IMR-90 (cell line): ENCODE measurements around the gene PDE6B. TPM values are rescaled to one million over a fixed set of nuclear protein-coding genes. Genes with fewer than 3 reads are reported as not detected.

Source experiments
- ATAC-seq: fragments of 200-7000 bp; cut with Tn5 transposase; 2 replicates; pipeline ENCODE4 v1.9.1; 2020; ENCODE audit warnings: low read depth, mild to moderate bottlenecking, moderate library complexity
- BruUV-seq: library from RNA; stranded (reverse); fragments of 400-500 nt; replicated peaks from 2 replicates; lab custom pipeline; 2021; lab: Mats Ljungman, UMichigan
- CTCF ChIA-PET: fragments of 300-600 bp; formaldehyde crosslinking; extraction: SDS; loops from one replicate; lab custom pipeline; 2021; ENCODE audit warnings: antibody characterized with exemption; lab: Yijun Ruan, JAX
- POLR2A ChIA-PET: fragments of 300-600 bp; sonication (Branson Sonifier 250); formaldehyde crosslinking; loops from one replicate; lab custom pipeline; 2022; ENCODE audit warnings: antibody characterized with exemption; ENCODE audit not compliant: unreplicated experiment; lab: Charles Lee
- DNase-seq: peaks from one replicate; pipeline ENCODE4 v3.0.0; 2013
- H2AFZ ChIP-seq: replicated peaks from 2 replicates; pipeline ENCODE3; 2013; ENCODE audit warnings: low read length, mild to moderate bottlenecking; ENCODE audit not compliant: poor library complexity
- H2AK5ac ChIP-seq: 2 replicates; pipeline ENCODE4 v1.6.1; 2013; ENCODE audit warnings: low read depth, low read length, inconsistent platforms
- H2AK9ac ChIP-seq: replicated peaks from 2 replicates; pipeline ENCODE3; 2013; ENCODE audit warnings: mild to moderate bottlenecking, low read depth, low read length, moderate library complexity; ENCODE audit not compliant: poor library complexity
- H2BK120ac ChIP-seq: 2 replicates; pipeline ENCODE4 v1.6.1; 2013; ENCODE audit warnings: low read depth, low read length, inconsistent platforms
- H2BK15ac ChIP-seq: 3 replicates; pipeline ENCODE4 v1.6.1; 2013; ENCODE audit warnings: low read depth, low read length, inconsistent platforms
- H2BK20ac ChIP-seq: 2 replicates; pipeline ENCODE4 v1.6.1; 2013; ENCODE audit warnings: low read depth, mild to moderate bottlenecking, inconsistent platforms, low read length, moderate library complexity
- H2BK5ac ChIP-seq: 2 replicates; pipeline ENCODE4 v1.6.1; 2013; ENCODE audit warnings: mild to moderate bottlenecking, low read depth, low read length, inconsistent platforms; ENCODE audit not compliant: poor library complexity, severe bottlenecking
- H3K14ac ChIP-seq: replicated peaks from 2 replicates; pipeline ENCODE4 v1.6.1; 2013; ENCODE audit warnings: low read depth, low read length, inconsistent platforms
- H3K18ac ChIP-seq: 2 replicates; pipeline ENCODE4 v1.6.1; 2013; ENCODE audit warnings: low read depth, low read length, control low read depth
- H3K23ac ChIP-seq: 2 replicates; pipeline ENCODE4 v1.6.1; 2013; ENCODE audit warnings: low read depth, low read length, inconsistent platforms
- H3K27ac ChIP-seq: 2 replicates; pipeline ENCODE4 v1.5.1; 2013; ENCODE audit warnings: mild to moderate bottlenecking, control low read depth, low read length; ENCODE audit not compliant: insufficient read depth
- H3K27me3 ChIP-seq: 2 replicates; pipeline ENCODE4 v1.6.1; 2013; ENCODE audit warnings: low read length; ENCODE audit not compliant: control insufficient read depth, insufficient read depth
- H3K36me3 ChIP-seq: 2 replicates; pipeline ENCODE4 v1.6.1; 2013; ENCODE audit warnings: low read length, mixed read lengths; ENCODE audit not compliant: control insufficient read depth, insufficient read depth
- H3K4ac ChIP-seq: 2 replicates; pipeline ENCODE4 v1.6.1; 2013; ENCODE audit warnings: low read depth, low read length, inconsistent platforms
- H3K4me1 ChIP-seq: 2 replicates; pipeline ENCODE4 v1.6.1; 2013; ENCODE audit warnings: low read length, mixed read lengths; ENCODE audit not compliant: control insufficient read depth, insufficient read depth
- H3K4me2 ChIP-seq: 2 replicates; pipeline ENCODE4 v1.6.1; 2013; ENCODE audit warnings: low read depth, mild to moderate bottlenecking, control low read depth, low read length, moderate library complexity
- H3K4me3 ChIP-seq: 2 replicates; pipeline ENCODE4 v1.5.1; 2013; ENCODE audit warnings: low read depth, mild to moderate bottlenecking, control low read depth, low read length, moderate library complexity; ENCODE audit not compliant: insufficient read depth
- H3K56ac ChIP-seq: 2 replicates; pipeline ENCODE4 v1.6.1; 2013; ENCODE audit warnings: low read length, inconsistent platforms; ENCODE audit not compliant: insufficient read depth; ENCODE audit errors: extremely low read depth
- H3K79me1 ChIP-seq, 2 experiments: 2 replicates each; pipeline ENCODE4 v1.6.1; 2013; ENCODE audit warnings: low read length in 2 of 2, inconsistent platforms in 1 of 2, low read depth in 1 of 2
- H3K9ac ChIP-seq: 2 replicates; pipeline ENCODE4 v1.6.1; 2013; ENCODE audit warnings: low read depth, low read length, control low read depth
- H3K9me1 ChIP-seq: 2 replicates; pipeline ENCODE4 v1.6.1; 2013; ENCODE audit warnings: low read length, inconsistent platforms; ENCODE audit not compliant: insufficient read depth
- H3K9me3 ChIP-seq: 2 replicates; pipeline ENCODE4 v1.6.1; 2013; ENCODE audit warnings: low read length; ENCODE audit not compliant: control insufficient read depth, insufficient read depth
- H4K20me1 ChIP-seq: 2 replicates; pipeline ENCODE4 v1.6.1; 2013; ENCODE audit warnings: low read length, inconsistent platforms; ENCODE audit not compliant: insufficient read depth
- H4K5ac ChIP-seq: 2 replicates; pipeline ENCODE4 v1.6.1; 2013; ENCODE audit warnings: mild to moderate bottlenecking, low read depth, low read length, control low read depth
- H4K8ac ChIP-seq, 2 experiments: 2 replicates each; pipeline ENCODE4 v1.6.1; 2013; ENCODE audit warnings: low read depth in 2 of 2, low read length in 2 of 2, control low read depth in 1 of 2, inconsistent platforms in 1 of 2
- H4K91ac ChIP-seq: 2 replicates; pipeline ENCODE4 v1.6.1; 2013; ENCODE audit warnings: low read depth, low read length, inconsistent platforms; ENCODE audit not compliant: insufficient read depth
- BHLHE40 ChIP-seq: fragments of 150-350 bp; IDR thresholded peaks from 2 replicates; pipeline ENCODE4 v1.6.1; 2016; ENCODE audit warnings: mild to moderate bottlenecking, low read depth, low read length
- CEBPB ChIP-seq: IDR thresholded peaks from 2 replicates; pipeline ENCODE4 v1.6.1; 2012; ENCODE audit warnings: low read depth, low read length, improper control_type of control experiment
- CHD1 ChIP-seq: IDR thresholded peaks from 2 replicates; pipeline ENCODE4 v1.6.1; 2012; ENCODE audit warnings: low read depth, low read length, improper control_type of control experiment
- FOS ChIP-seq: fragments of 150-350 bp; IDR thresholded peaks from 2 replicates; pipeline ENCODE4 v1.6.1; 2016; ENCODE audit warnings: low read depth, low read length
- MAFK ChIP-seq: IDR thresholded peaks from 2 replicates; pipeline ENCODE4 v1.6.1; 2012; ENCODE audit warnings: low read depth, low read length, improper control_type of control experiment
- MAZ ChIP-seq: IDR thresholded peaks from 2 replicates; pipeline ENCODE4 v1.6.1; 2012; ENCODE audit warnings: low read depth, mild to moderate bottlenecking, low read length, improper control_type of control experiment, moderate library complexity, borderline replicate concordance
- MXI1 ChIP-seq: IDR thresholded peaks from 2 replicates; pipeline ENCODE4 v1.6.1; 2012; ENCODE audit warnings: low read depth, mild to moderate bottlenecking, low read length, moderate library complexity, borderline replicate concordance
- NFE2L2 ChIP-seq: fragments of 150-350 bp; IDR thresholded peaks from 2 replicates; pipeline ENCODE4 v1.6.1; 2016; ENCODE audit warnings: low read depth, mild to moderate bottlenecking, low read length
- POLR2A ChIP-seq: IDR thresholded peaks from 2 replicates; pipeline ENCODE4 v1.6.1; 2012; ENCODE audit warnings: mild to moderate bottlenecking, low read depth, low read length
- RAD21 ChIP-seq: IDR thresholded peaks from 2 replicates; pipeline ENCODE4 v1.6.1; 2012; ENCODE audit warnings: low read length, improper control_type of control experiment
- RCOR1 ChIP-seq: IDR thresholded peaks from 2 replicates; pipeline ENCODE4 v1.6.1; 2012; ENCODE audit warnings: mild to moderate bottlenecking, low read length, improper control_type of control experiment; ENCODE audit not compliant: insufficient replicate concordance
- RFX5 ChIP-seq: IDR thresholded peaks from 2 replicates; pipeline ENCODE4 v1.8.0; 2012; ENCODE audit warnings: low read depth, mild to moderate bottlenecking, low read length, moderate library complexity
- SMC3 ChIP-seq: fragments of 150-350 bp; IDR thresholded peaks from 2 replicates; pipeline ENCODE4 v1.6.1; 2016; ENCODE audit warnings: low read depth, mild to moderate bottlenecking, antibody characterized with exemption, low read length, moderate library complexity
- WGBS, 2 experiments: methylation state at CpG; one replicate each; pipeline versions ENCODE4 v1.1.5 to v1.1.7; 2013; ENCODE audit warnings: missing lambda C conversion rate in 2 of 2; ENCODE audit not compliant: insufficient read length in 1 of 2; ENCODE audit errors: extremely low coverage in 2 of 2; 5-methylcytosine and 5-hydroxymethylcytosine counted together
- dilution Hi-C: fragments of 300-500 bp; cut with HindIII; formaldehyde crosslinking; loops from one replicate; pipeline ENCODE4 v1.14.3; 2018; ENCODE audit warnings: low sequenced_read_pairs; ENCODE audit not compliant: unreplicated experiment
- in situ Hi-C: fragments of 300-500 bp; cut with MboI; formaldehyde crosslinking; loops from 3 replicates; pipeline ENCODE4 v1.14.3; 2019; ENCODE audit warnings: low sequenced_read_pairs, inconsistent platforms, mixed read lengths
- intact Hi-C: fragments of 100-400 bp; cut with micrococcal nuclease; formaldehyde crosslinking; loops from 2 replicates; pipeline ENCODE4 v1.10.0; 2022
- polyA plus RNA-seq, 3 experiments: library from polyadenylated mRNA; depleted of rRNA; stranded (reverse); fragments of >200 nt; gene quantifications; 2 replicates each; pipeline ENCODE4 v1.2.3, GENCODE V29; 2012; ENCODE audit warnings: low replicate concordance in 1 of 3
- total RNA-seq: library from RNA; depleted of rRNA; stranded (reverse); fragments of >200 nt; gene quantifications from 2 replicates; pipeline ENCODE4 v1.2.3, GENCODE V29; 2012
- TF ChIP-seq, protein P1 (sequence below): conservative IDR thresholded peaks from 2 replicates; pipeline ENCODE4 v1.5.1; 2012; ENCODE audit warnings: mild to moderate bottlenecking, low read depth, low read length, improper control_type of control experiment
- TF ChIP-seq, protein P2 (sequence below): fragments of 150-350 bp; IDR thresholded peaks from 2 replicates; pipeline ENCODE4 v1.6.1; 2017; ENCODE audit warnings: mild to moderate bottlenecking, antibody characterized with exemption, low read length, low read depth
- TF ChIP-seq, protein P3 (sequence below): fragments of 150-350 bp; IDR thresholded peaks from 2 replicates; pipeline ENCODE4 v1.6.1; 2016; ENCODE audit warnings: low read depth, mild to moderate bottlenecking, low read length, moderate library complexity, borderline replicate concordance

Gene PDE6B
- total and polyA plus RNA-seq, 2 of the 4 experiments (the other 2 are of a cell fraction), result under 0.01 TPM; not detected in 1

DNA sequence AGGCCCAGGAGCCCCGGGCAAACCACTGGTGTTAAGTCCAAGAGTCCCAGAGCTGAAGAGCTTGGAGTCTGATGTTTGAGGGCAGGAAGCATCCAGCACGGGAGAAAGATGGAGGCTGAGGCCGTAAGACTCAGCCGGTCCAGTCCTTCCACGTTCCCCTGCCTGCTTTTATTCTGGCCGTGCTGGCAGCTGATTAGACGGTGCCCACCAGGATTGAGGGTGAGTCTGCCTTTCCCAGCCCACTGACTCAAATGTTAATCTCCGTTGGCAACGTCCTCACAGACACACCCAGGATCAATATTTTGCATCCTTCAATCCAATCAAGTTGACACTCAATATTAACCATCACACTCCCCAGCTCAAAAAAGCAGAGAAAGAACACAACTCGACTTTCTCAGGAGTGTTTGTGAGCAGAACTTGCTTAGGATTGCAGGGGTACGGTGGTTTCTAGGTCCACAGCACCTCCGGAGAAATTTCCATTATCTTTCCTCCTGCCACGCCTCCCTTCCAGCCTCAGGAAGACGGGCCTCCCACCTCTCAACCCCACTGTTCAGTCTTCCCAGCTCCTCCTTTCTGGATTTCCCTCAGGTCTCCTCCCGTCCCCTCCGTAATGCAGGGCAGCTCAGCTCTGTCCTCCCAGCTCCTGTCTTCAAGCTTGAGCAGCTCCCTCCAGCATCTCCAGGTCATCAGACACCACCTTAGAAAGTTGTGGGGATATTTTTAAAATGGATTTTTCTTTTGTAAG, 36.0 kb upstream of the PDE6B start:
- Histone ChIP-seq H4K8ac (no peak overlapping the region), H2BK5ac (no peak overlapping the region), H3K56ac (no peak overlapping the region), H3K4me2 (no peak overlapping the region), H3K4ac (no peak overlapping the region), H2AFZ (no peak overlapping the region), H4K5ac (no peak overlapping the region), H3K9me1 (no peaks in the 10 kb centered on the region), H2BK20ac (no peak overlapping the region), H2AK9ac (no peak overlapping the region), H3K27me3 (no peaks in the 10 kb centered on the region), H3K23ac (no peak overlapping the region), H2AK5ac (no peak overlapping the region), H2BK15ac (no peak overlapping the region), H4K20me1 (no peaks in the 10 kb centered on the region), H3K36me3 (no peaks in the 10 kb centered on the region), H3K4me3 (no peak overlapping the region), H3K9ac (no peak overlapping the region), H3K14ac (no peak overlapping the region), H2BK120ac (no peak overlapping the region), H3K79me1 (no peaks in the 10 kb centered on the region), H3K9me3 (peaks cover 4% of the 10 kb centered on the region), H3K4me1 (no peaks in the 10 kb centered on the region), H3K27ac (no peak overlapping the region), H4K91ac (no peak overlapping the region), H3K18ac (no peak overlapping the region)
- POLR2A ChIA-PET, result no interaction called here
- DNase-seq (no peak), ATAC-seq (no peak)
- WGBS, 2 experiments, result 73% methylated on average over 10 of the region's 16 CpGs; no CpG with 5 or more reads in 1 of the 2 experiments
- intact Hi-C loops, result no loop called here
- CTCF ChIA-PET, result no interaction called here
- BruUV-seq, result no TSS peak
- dilution Hi-C loops, result no loop called here
- TF ChIP-seq BHLHE40 (no peak), RAD21 (no peak), MAZ (no peak), FOS (no peak), RFX5 (no peak), MXI1 (no peak), CEBPB (no peak), CHD1 (no peak), POLR2A (no peak), MAFK (no peak), NFE2L2 (no peak), SMC3 (no peak), RCOR1 (no peak)
- TF ChIP-seq, protein P1, sequence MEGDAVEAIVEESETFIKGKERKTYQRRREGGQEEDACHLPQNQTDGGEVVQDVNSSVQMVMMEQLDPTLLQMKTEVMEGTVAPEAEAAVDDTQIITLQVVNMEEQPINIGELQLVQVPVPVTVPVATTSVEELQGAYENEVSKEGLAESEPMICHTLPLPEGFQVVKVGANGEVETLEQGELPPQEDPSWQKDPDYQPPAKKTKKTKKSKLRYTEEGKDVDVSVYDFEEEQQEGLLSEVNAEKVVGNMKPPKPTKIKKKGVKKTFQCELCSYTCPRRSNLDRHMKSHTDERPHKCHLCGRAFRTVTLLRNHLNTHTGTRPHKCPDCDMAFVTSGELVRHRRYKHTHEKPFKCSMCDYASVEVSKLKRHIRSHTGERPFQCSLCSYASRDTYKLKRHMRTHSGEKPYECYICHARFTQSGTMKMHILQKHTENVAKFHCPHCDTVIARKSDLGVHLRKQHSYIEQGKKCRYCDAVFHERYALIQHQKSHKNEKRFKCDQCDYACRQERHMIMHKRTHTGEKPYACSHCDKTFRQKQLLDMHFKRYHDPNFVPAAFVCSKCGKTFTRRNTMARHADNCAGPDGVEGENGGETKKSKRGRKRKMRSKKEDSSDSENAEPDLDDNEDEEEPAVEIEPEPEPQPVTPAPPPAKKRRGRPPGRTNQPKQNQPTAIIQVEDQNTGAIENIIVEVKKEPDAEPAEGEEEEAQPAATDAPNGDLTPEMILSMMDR, result no peak
- TF ChIP-seq, protein P2, sequence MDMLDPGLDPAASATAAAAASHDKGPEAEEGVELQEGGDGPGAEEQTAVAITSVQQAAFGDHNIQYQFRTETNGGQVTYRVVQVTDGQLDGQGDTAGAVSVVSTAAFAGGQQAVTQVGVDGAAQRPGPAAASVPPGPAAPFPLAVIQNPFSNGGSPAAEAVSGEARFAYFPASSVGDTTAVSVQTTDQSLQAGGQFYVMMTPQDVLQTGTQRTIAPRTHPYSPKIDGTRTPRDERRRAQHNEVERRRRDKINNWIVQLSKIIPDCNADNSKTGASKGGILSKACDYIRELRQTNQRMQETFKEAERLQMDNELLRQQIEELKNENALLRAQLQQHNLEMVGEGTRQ, result no peak
- TF ChIP-seq, protein P3, sequence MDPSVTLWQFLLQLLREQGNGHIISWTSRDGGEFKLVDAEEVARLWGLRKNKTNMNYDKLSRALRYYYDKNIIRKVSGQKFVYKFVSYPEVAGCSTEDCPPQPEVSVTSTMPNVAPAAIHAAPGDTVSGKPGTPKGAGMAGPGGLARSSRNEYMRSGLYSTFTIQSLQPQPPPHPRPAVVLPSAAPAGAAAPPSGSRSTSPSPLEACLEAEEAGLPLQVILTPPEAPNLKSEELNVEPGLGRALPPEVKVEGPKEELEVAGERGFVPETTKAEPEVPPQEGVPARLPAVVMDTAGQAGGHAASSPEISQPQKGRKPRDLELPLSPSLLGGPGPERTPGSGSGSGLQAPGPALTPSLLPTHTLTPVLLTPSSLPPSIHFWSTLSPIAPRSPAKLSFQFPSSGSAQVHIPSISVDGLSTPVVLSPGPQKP, result no peak
- in situ Hi-C loops, result no loop called here
